Cardiac muscle cell (in vitro differentiated cells and primary cell): ENCODE data around the gene THEMIS. TPM values are rescaled to one million over a fixed set of nuclear protein-coding genes. Genes with fewer than 3 reads are reported as not detected.
A peak's percentile ranks its signal among the peaks of the same experiment; 100 is the strongest.

Experiments
- DNase-seq, 2 donors: peaks; one replicate each; pipeline versions ENCODE4 v3.0.0 to v3.0.0-alpha.2; 2010 to 2017; ENCODE audit warnings: low read depth in 1 of 2, low spot score in 1 of 2
- H3K27ac ChIP-seq: fragments of 200-600 bp; sonication (generic); 2 replicates; pipeline ENCODE4 v1.5.1; 2016
- H3K27me3 ChIP-seq: fragments of 200-600 bp; sonication (generic); 2 replicates; pipeline ENCODE4 v1.6.0; 2016; ENCODE audit warnings: control low read depth
- H3K36me3 ChIP-seq: fragments of 200-600 bp; sonication (generic); 2 replicates; pipeline ENCODE4 v1.5.1; 2016; ENCODE audit warnings: control low read depth
- H3K4me1 ChIP-seq: fragments of 200-600 bp; sonication (generic); 2 replicates; pipeline ENCODE4 v1.8.1; 2017; ENCODE audit warnings: low read depth, mild to moderate bottlenecking, mixed run types
- H3K4me3 ChIP-seq: fragments of 200-600 bp; sonication (generic); 2 replicates; pipeline ENCODE4 v1.5.1; 2016; ENCODE audit warnings: mild to moderate bottlenecking
- H3K9me3 ChIP-seq: fragments of 200-600 bp; sonication (generic); 2 replicates; pipeline ENCODE4 v1.5.1; 2017; ENCODE audit warnings: low read depth, mild to moderate bottlenecking, control low read depth
- CTCF ChIP-seq: IDR thresholded peaks from 2 replicates; pipeline ENCODE4 v1.5.1; 2012; ENCODE audit warnings: low read depth, mild to moderate bottlenecking, low read length
- polyA plus RNA-seq: library from polyadenylated mRNA; unstranded; fragments of >200 nt; fragmentation: Nextera tagmentation; extraction: Ambion mirVana; gene quantifications from 2 replicates; pipeline ENCODE4 v1.2.1, GENCODE V29; 2016
- total RNA-seq: library from RNA; depleted of rRNA; stranded (reverse); fragments of >200 nt; gene quantifications from 2 replicates; pipeline ENCODE4 v1.2.3, GENCODE V29; 2016

The THEMIS gene
- total and polyA plus RNA-seq, 2 experiments from 2014 or later = 0.06 TPM; not detected in 1

GRCh38 chr6:127880429-127880828 lies 20.4 kb downstream of the THEMIS start:
- Histone ChIP-seq H3K36me3 (no peaks in the 10 kb centered on the region), H3K27me3 (no peaks in the 10 kb centered on the region), H3K4me3 (no peak overlapping the region), H3K9me3 (no peaks in the 10 kb centered on the region), H3K27ac (no peak overlapping the region), H3K4me1 (no peaks in the 10 kb centered on the region)
- DNase-seq = no peak
- no peak for TF ChIP-seq CTCF

GRCh38 chr6:127879685-127880084 lies 21.2 kb downstream of the THEMIS start:
- Histone ChIP-seq H3K9me3 (no peaks in the 10 kb centered on the region), H3K4me3 (no peak overlapping the region), H3K4me1 (no peaks in the 10 kb centered on the region), H3K27me3 (no peaks in the 10 kb centered on the region), H3K36me3 (no peaks in the 10 kb centered on the region), H3K27ac (no peak overlapping the region)
- TF ChIP-seq CTCF = no peak
- DNase-seq = peak; percentile 42 to 67

- Histone ChIP-seq H3K4me1 (no peaks in the 10 kb centered on the region), H3K9me3 (no peaks in the 10 kb centered on the region), H3K27ac (no peak overlapping the region), H3K4me3 (no peak overlapping the region), H3K27me3 (no peaks in the 10 kb centered on the region), H3K36me3 (no peaks in the 10 kb centered on the region)
- DNase-seq = no peak
- TF ChIP-seq CTCF = no peak
These were observed 22.7 kb downstream of the THEMIS start for GRCh38 chr6:127878115-127878514.

- DNase-seq = peak in 1 of 2 donors; percentile 6
- no peak overlapping the region for H3K27ac ChIP-seq
- H3K27me3 ChIP-seq = no peaks in the 10 kb centered on the region
- TF ChIP-seq CTCF = no peak
- no peaks in the 10 kb centered on the region for H3K36me3 ChIP-seq
- no peaks in the 10 kb centered on the region for H3K4me1 ChIP-seq
- no peaks in the 10 kb centered on the region for H3K9me3 ChIP-seq
- H3K4me3 ChIP-seq = no peak overlapping the region
These were observed 23.6 kb downstream of the THEMIS start for GRCh38 chr6:127877231-127877630.

GRCh38 chr6:127869772-127870404 lies 31.0 kb downstream of the THEMIS start:
- no peak for DNase-seq
- no peak overlapping the region for H3K27ac ChIP-seq

More at GRCh38 chr6:127869772-127870404, 31.0 kb downstream of the THEMIS start:
- H3K4me1 ChIP-seq = no peaks in the 10 kb centered on the region
- no peak for TF ChIP-seq CTCF
- no peaks in the 10 kb centered on the region for H3K27me3 ChIP-seq
- no peak overlapping the region for H3K4me3 ChIP-seq
- no peaks in the 10 kb centered on the region for H3K9me3 ChIP-seq
- no peaks in the 10 kb centered on the region for H3K36me3 ChIP-seq
